ENCODE data around the gene BAZ2A. TPM values are rescaled to one million over a fixed set of nuclear protein-coding genes. Genes with fewer than 3 reads are reported as not detected.

Gene BAZ2A
- total RNA-seq, 1 donor from 2014 or later = 196 TPM

DNA sequence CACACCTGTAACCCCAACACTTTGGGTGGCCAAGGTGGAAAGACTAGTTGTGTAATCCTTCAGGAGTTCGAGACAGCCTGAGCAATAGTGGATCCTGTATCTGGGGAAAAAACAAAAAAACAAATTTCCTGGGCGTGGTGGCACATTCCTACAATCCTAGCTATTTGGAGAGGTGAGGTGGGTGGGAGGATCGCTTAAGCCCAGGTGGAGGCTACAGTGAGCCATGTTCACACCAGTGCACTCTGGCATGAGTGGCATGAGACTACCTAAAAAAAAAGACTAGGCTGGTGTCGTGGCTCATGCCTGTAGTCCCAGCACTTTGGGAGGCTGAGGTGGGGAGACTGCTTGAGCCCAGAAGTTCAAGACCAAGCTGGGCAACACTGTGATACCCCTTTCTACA lies 40.7 kb upstream of the BAZ2A start:
- DNase-seq = no peak
- Mint-ChIP-seq H3K4me1 (ENCODE audit: low read depth, unreplicated experiment) (no peaks in the 10 kb centered on the region), H3K4me3 (ENCODE audit: unreplicated experiment) (no peak overlapping the region), H3K27me3 (ENCODE audit: unreplicated experiment) (no peaks in the 10 kb centered on the region), H3K27ac (ENCODE audit: unreplicated experiment) (no peak overlapping the region), H3K9me3 (ENCODE audit: unreplicated experiment) (no peaks in the 10 kb centered on the region), H3K36me3 (ENCODE audit: unreplicated experiment) (no peaks in the 10 kb centered on the region)
- TF ChIP-seq CTCF (IDR thresholded peaks at IDR 0.05; ENCODE audit: partially characterized antibody, unreplicated experiment) = no peak

DNA sequence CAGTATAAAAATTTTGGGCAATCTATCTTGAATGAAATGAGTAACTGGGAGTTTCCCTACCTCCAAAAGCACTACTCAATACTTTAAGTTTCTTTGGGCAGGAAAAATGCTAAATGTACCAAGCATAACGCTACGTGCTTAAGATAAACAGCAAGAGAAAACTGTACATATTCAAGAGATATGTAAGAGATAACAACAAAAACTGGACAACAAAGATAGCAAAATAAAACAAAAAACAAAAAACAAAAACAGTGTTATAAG lies 38.0 kb upstream of the BAZ2A start:
- H3K36me3 Mint-ChIP-seq (ENCODE audit: unreplicated experiment) = peaks cover under 1% of the 10 kb centered on the region
- no peak for TF ChIP-seq CTCF (IDR thresholded peaks at IDR 0.05; ENCODE audit: partially characterized antibody, unreplicated experiment)
- no peak overlapping the region for H3K4me3 Mint-ChIP-seq (ENCODE audit: unreplicated experiment)
- no peak for DNase-seq
- no peaks in the 10 kb centered on the region for H3K9me3 Mint-ChIP-seq (ENCODE audit: unreplicated experiment)
- H3K27me3 Mint-ChIP-seq (ENCODE audit: unreplicated experiment) = no peaks in the 10 kb centered on the region
- H3K4me1 Mint-ChIP-seq (ENCODE audit: low read depth, unreplicated experiment) = no peaks in the 10 kb centered on the region
- peak overlapping the region; percentile 38 for H3K27ac Mint-ChIP-seq (ENCODE audit: unreplicated experiment)

GRCh38 chr12:56661979-56662638 lies 32.0 kb upstream of the BAZ2A start:
- DNase-seq = no peak
- no peak overlapping the region for H3K27ac Mint-ChIP-seq (ENCODE audit: unreplicated experiment)
- H3K9me3 Mint-ChIP-seq (ENCODE audit: unreplicated experiment) = no peaks in the 10 kb centered on the region
- H3K36me3 Mint-ChIP-seq (ENCODE audit: unreplicated experiment) = peaks cover 4% of the 10 kb centered on the region
- H3K4me1 Mint-ChIP-seq (ENCODE audit: low read depth, unreplicated experiment) = no peaks in the 10 kb centered on the region
- TF ChIP-seq CTCF (IDR thresholded peaks at IDR 0.05; ENCODE audit: partially characterized antibody, unreplicated experiment) = no peak
- no peak overlapping the region for H3K4me3 Mint-ChIP-seq (ENCODE audit: unreplicated experiment)
- peaks cover 4% of the 10 kb centered on the region for H3K27me3 Mint-ChIP-seq (ENCODE audit: unreplicated experiment)

GRCh38 chr12:56661560-56661959 lies 31.4 kb upstream of the BAZ2A start:
- H3K9me3 Mint-ChIP-seq (ENCODE audit: unreplicated experiment) = no peaks in the 10 kb centered on the region
- H3K36me3 Mint-ChIP-seq (ENCODE audit: unreplicated experiment) = peaks cover 4% of the 10 kb centered on the region
- DNase-seq = no peak
- no peak for TF ChIP-seq CTCF (IDR thresholded peaks at IDR 0.05; ENCODE audit: partially characterized antibody, unreplicated experiment)
- H3K27ac Mint-ChIP-seq (ENCODE audit: unreplicated experiment) = no peak overlapping the region
- no peaks in the 10 kb centered on the region for H3K4me1 Mint-ChIP-seq (ENCODE audit: low read depth, unreplicated experiment)
- H3K27me3 Mint-ChIP-seq (ENCODE audit: unreplicated experiment) = peaks cover 4% of the 10 kb centered on the region
- H3K4me3 Mint-ChIP-seq (ENCODE audit: unreplicated experiment) = no peak overlapping the region

DNA sequence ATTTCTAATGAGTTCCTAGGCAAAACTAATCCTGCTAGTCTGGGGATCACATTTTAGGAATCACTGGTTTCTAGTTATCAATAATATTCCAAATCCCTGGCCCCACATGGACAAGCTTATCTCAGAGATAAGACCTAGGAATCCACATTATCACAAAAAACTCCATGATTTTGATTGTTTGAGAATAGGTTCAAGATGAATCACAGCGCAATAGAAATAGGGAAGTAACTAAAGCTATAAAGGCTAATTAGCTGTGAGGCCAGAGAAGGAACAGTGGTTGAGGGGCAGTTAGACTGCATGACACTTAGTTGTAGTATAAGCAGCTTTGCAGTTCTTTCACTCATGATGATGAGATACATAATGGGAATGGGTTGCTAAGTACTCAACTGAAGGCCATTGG lies 28.8 kb upstream of the BAZ2A start:
- no peaks in the 10 kb centered on the region for H3K4me1 Mint-ChIP-seq (ENCODE audit: low read depth, unreplicated experiment)
- H3K36me3 Mint-ChIP-seq (ENCODE audit: unreplicated experiment) = peaks cover 13% of the 10 kb centered on the region
- H3K27me3 Mint-ChIP-seq (ENCODE audit: unreplicated experiment) = peaks cover 4% of the 10 kb centered on the region
- DNase-seq = no peak
- peaks cover 9% of the 10 kb centered on the region for H3K9me3 Mint-ChIP-seq (ENCODE audit: unreplicated experiment)
- H3K4me3 Mint-ChIP-seq (ENCODE audit: unreplicated experiment) = no peak overlapping the region
- no peak for TF ChIP-seq CTCF (IDR thresholded peaks at IDR 0.05; ENCODE audit: partially characterized antibody, unreplicated experiment)
- no peak overlapping the region for H3K27ac Mint-ChIP-seq (ENCODE audit: unreplicated experiment)
